Muscle of leg (tissue), 16 donors: ENCODE measurements around the gene ERCC1. TPM values are rescaled to one million over a fixed set of nuclear protein-coding genes. Genes with fewer than 3 reads are reported as not detected.

Experiments used
- DNase-seq: peaks from one replicate; pipeline ENCODE4 v3.0.0; 2013
- H3K27ac ChIP-seq: one replicate; pipeline ENCODE4 v1.5.1; 2013; ENCODE audit warnings: mild to moderate bottlenecking, low read length, control low read depth
- H3K27me3 ChIP-seq: one replicate; pipeline ENCODE4 v1.6.1; 2013; ENCODE audit warnings: low read length; ENCODE audit not compliant: control insufficient read depth, insufficient read depth
- H3K36me3 ChIP-seq: one replicate; pipeline ENCODE4 v1.6.1; 2013; ENCODE audit warnings: low read length; ENCODE audit not compliant: control insufficient read depth, insufficient read depth
- H3K4me1 ChIP-seq: one replicate; pipeline ENCODE4 v1.6.1; 2013; ENCODE audit warnings: low read length; ENCODE audit not compliant: control insufficient read depth, insufficient read depth
- H3K4me3 ChIP-seq: one replicate; pipeline ENCODE4 v1.5.1; 2013; ENCODE audit warnings: low read length, control low read depth
- H3K9me3 ChIP-seq: replicated peaks from 2 replicates; pipeline ENCODE4 v1.6.1; 2013; ENCODE audit warnings: low read depth, low read length; ENCODE audit not compliant: control insufficient read depth
- WGBS: methylation state at CpG from one replicate; pipeline ENCODE4 v1.1.5; 2013; ENCODE audit warnings: missing lambda C conversion rate; ENCODE audit not compliant: insufficient coverage; 5-methylcytosine and 5-hydroxymethylcytosine counted together
- long read RNA-seq, 11 donors: transcript quantifications; one replicate each; lab custom pipeline, GENCODE V29; 2026
- polyA plus RNA-seq, 8 donors: library from polyadenylated mRNA; unstranded; fragments of 120-200 nt; gene quantifications; one replicate each; pipeline versions ENCODE4 v1.2.1 to v1.2.3, GENCODE V29; 2013; ENCODE audit warnings: inconsistent platforms in 1 of 8, low replicate concordance in 1 of 8; ENCODE audit not compliant: insufficient read length in 8 of 8, insufficient read depth in 1 of 8
- total RNA-seq: library from RNA; stranded (reverse); fragments of 120-200 nt; gene quantifications from one replicate; pipeline ENCODE4 v1.2.4, GENCODE V29; 2013

ERCC1 gene
- total RNA-seq (98.8 TPM), polyA plus RNA-seq (100 to 1,000 TPM in 2 of 8 donors, 10 to 100 TPM in 6; 81.8 to 110 (median 88.0) TPM)
- long read RNA-seq, donor 1, transcript ERCC1-202 (10 exons, 3,828 nt), result major isoform, 8 of 19 reads
- long read RNA-seq, donor 1, partial matches to known transcripts, result 5 of 19 reads
- long read RNA-seq, donor 1, other reads (novel, unspliced or antisense), result 0 of 19 reads
- long read RNA-seq, donor 2, partial matches to known transcripts, result 0 of 6 reads
- long read RNA-seq, donor 2, other reads (novel, unspliced or antisense), result 0 of 6 reads
- long read RNA-seq, donor 3, transcript ERCC1-208 (10 exons, 1,453 nt), result minor isoform, 6 of 35 reads
- long read RNA-seq, donor 3, transcript ERCC1-202 (10 exons, 3,828 nt), result major isoform, 14 of 35 reads
- long read RNA-seq, donor 3, partial matches to known transcripts, result 12 of 35 reads
- long read RNA-seq, donor 3, other reads (novel, unspliced or antisense), result 0 of 35 reads
- long read RNA-seq, donor 4, transcript ERCC1-208 (10 exons, 1,453 nt), result minor isoform, 6 of 47 reads
- long read RNA-seq, donor 4, transcript ERCC1-202 (10 exons, 3,828 nt), result major isoform, 7 of 47 reads
- long read RNA-seq, donor 4, partial matches to known transcripts, result 26 of 47 reads
- long read RNA-seq, donor 4, other reads (novel, unspliced or antisense), result 6 of 47 reads
- long read RNA-seq, donor 5, transcript ERCC1-208 (10 exons, 1,453 nt), result minor isoform, 17 of 80 reads
- long read RNA-seq, donor 5, transcript ERCC1-203 (9 exons, 949 nt), result minor isoform, 5 of 80 reads
- long read RNA-seq, donor 5, transcript ERCC1-202 (10 exons, 3,828 nt), result major isoform, 19 of 80 reads
- long read RNA-seq, donor 5, partial matches to known transcripts, result 32 of 80 reads
- long read RNA-seq, donor 5, other reads (novel, unspliced or antisense), result 5 of 80 reads
- long read RNA-seq, donor 6, transcript ERCC1-208 (10 exons, 1,453 nt), result minor isoform, 12 of 50 reads
- long read RNA-seq, donor 6, transcript ERCC1-202 (10 exons, 3,828 nt), result major isoform, 17 of 50 reads
- long read RNA-seq, donor 6, partial matches to known transcripts, result 18 of 50 reads
- long read RNA-seq, donor 6, other reads (novel, unspliced or antisense), result 0 of 50 reads
- long read RNA-seq, donor 7, transcript ERCC1-202 (10 exons, 3,828 nt), result major isoform, 10 of 30 reads
- long read RNA-seq, donor 7, transcript ERCC1-208 (10 exons, 1,453 nt), result minor isoform, 6 of 30 reads
- long read RNA-seq, donor 7, partial matches to known transcripts, result 13 of 30 reads
- long read RNA-seq, donor 7, other reads (novel, unspliced or antisense), result 0 of 30 reads
- long read RNA-seq, donor 8, transcript ERCC1-202 (10 exons, 3,828 nt), result major isoform, 9 of 24 reads
- long read RNA-seq, donor 8, partial matches to known transcripts, result 5 of 24 reads
- long read RNA-seq, donor 8, other reads (novel, unspliced or antisense), result 0 of 24 reads
- long read RNA-seq, donor 9, transcript ERCC1-202 (10 exons, 3,828 nt), result major isoform, 9 of 19 reads
- long read RNA-seq, donor 9, partial matches to known transcripts, result 6 of 19 reads
- long read RNA-seq, donor 9, other reads (novel, unspliced or antisense), result 0 of 19 reads
- long read RNA-seq, donor 10, transcript ERCC1-202 (10 exons, 3,828 nt), result major isoform, 17 of 35 reads
- long read RNA-seq, donor 10, transcript ERCC1-208 (10 exons, 1,453 nt), result minor isoform, 14 of 35 reads
- long read RNA-seq, donor 10, partial matches to known transcripts, result 0 of 35 reads
- long read RNA-seq, donor 10, other reads (novel, unspliced or antisense), result 0 of 35 reads
- long read RNA-seq, donor 11, transcript ERCC1-202 (10 exons, 3,828 nt), result major isoform, 11 of 23 reads
- long read RNA-seq, donor 11, partial matches to known transcripts, result 5 of 23 reads
- long read RNA-seq, donor 11, other reads (novel, unspliced or antisense), result 0 of 23 reads

DNA sequence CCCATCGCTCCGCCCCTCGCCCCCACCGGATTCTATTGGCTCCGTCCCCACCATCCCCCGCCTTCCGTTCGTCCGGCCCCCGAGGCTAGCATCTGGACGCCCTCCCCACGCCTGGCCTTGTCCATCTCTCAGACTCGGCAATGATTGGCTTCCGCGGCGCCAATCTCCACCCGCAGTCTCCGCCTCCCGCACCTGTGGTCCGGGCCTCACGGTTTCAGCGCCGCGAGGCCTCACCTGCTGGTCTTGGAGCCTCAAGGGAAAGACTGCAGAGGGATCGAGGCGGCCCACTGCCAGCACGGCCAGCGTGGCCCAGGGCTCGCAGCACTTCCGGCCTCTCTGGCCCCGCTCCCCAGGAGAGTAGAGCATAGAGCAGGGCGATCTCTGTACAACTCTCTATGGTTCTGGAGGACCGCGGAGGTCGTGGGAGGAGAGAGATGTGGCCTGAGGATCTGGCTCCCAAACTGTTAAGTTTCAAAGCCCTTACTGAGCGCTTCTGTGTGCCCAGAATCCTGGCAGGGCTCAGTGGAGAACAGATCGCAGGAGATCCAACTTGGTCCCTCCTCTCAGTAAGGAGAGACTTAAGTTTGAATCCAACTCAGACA is at the start of gene ERCC1:
ERCC1 (minus strand) TSS at position 329 of the 602 bp plus-strand sequence. CDS start 543 bp downstream, outside the sequence.
- peak; percentile 96 for DNase-seq
- Histone ChIP-seq H3K27me3 (peaks cover 4% of the 10 kb centered on the region), H3K27ac (peak within 1 kb of the TSS; percentile 94), H3K9me3 (no peaks in the 10 kb centered on the region), H3K4me3 (peak within 1 kb of the TSS; percentile 91), H3K4me1 (peaks cover 44% of the 10 kb centered on the region), H3K36me3 (peaks cover 28% of the 10 kb centered on the region)
- WGBS, result 0% methylated on average over 36 of the region's 37 CpGs

GRCh38 chr19:45473367-45473681 is 49.6 kb upstream of the ERCC1 start:
- 11% methylated on average over 1 of the region's 5 CpGs for WGBS
- H3K4me3 ChIP-seq, result no peak overlapping the region
- DNase-seq, result no peak
- no peaks in the 10 kb centered on the region for H3K9me3 ChIP-seq
- H3K27ac ChIP-seq, result no peak overlapping the region
- peaks cover 14% of the 10 kb centered on the region for H3K36me3 ChIP-seq
- peaks cover 53% of the 10 kb centered on the region for H3K4me1 ChIP-seq
- peaks cover 72% of the 10 kb centered on the region for H3K27me3 ChIP-seq

- no peaks in the 10 kb centered on the region for H3K9me3 ChIP-seq
- H3K27ac ChIP-seq, result no peak overlapping the region
- 18% methylated on average over 29 of the region's 44 CpGs for WGBS
- H3K36me3 ChIP-seq, result peaks cover 14% of the 10 kb centered on the region
- no peak overlapping the region for H3K4me3 ChIP-seq
- H3K27me3 ChIP-seq, result peaks cover 72% of the 10 kb centered on the region
- peak; percentile 72 for DNase-seq
- H3K4me1 ChIP-seq, result peaks cover 51% of the 10 kb centered on the region
Observed at GRCh38 chr19:45472563-45473366, 49.0 kb upstream of the ERCC1 start.

DNA sequence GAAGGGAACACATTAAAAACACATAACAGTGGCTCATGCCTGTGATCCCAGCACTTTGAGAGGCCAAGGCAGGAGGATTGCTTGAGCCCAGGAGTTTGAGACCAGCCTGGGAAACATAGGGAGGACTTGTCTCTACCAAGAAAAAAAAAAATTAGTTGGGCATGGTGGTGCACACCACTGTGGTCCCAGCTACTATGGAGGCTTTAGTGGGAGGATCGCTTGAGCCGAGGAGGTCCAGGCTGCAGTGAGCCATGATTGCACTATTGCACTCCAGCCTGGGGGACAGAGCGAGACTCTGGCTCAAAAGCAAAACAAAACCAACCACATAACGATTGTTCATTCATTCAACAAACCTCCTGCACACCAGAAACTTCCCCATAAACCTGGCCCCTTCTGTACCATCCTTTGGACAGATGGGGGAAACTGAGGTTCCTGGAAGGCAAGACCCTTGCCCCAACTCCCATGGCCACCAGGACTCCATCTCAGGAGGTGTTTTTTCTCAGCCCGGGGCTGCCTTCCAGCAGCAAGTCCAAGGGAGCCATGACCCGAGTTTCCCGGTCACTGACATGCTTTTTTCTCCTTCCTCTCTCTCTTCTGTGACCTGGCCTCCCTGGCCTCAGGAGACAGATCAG is 48.3 kb upstream of the ERCC1 start:
- WGBS, result 70% methylated on average over 2 of the region's 7 CpGs
- H3K9me3 ChIP-seq, result no peaks in the 10 kb centered on the region
- DNase-seq, result no peak
- peaks cover 49% of the 10 kb centered on the region for H3K4me1 ChIP-seq
- H3K27me3 ChIP-seq, result peaks cover 70% of the 10 kb centered on the region
- peaks cover 14% of the 10 kb centered on the region for H3K36me3 ChIP-seq
- H3K27ac ChIP-seq, result no peak overlapping the region
- H3K4me3 ChIP-seq, result no peak overlapping the region

GRCh38 chr19:45471111-45471930 is 47.6 kb upstream of the ERCC1 start:
- Histone ChIP-seq H3K9me3 (no peaks in the 10 kb centered on the region), H3K4me1 (peaks cover 50% of the 10 kb centered on the region)
- WGBS, result 52% methylated on average over 3 of the region's 16 CpGs

GRCh38 chr19:45470762-45471081 is 47.0 kb upstream of the ERCC1 start:
- H3K4me1 ChIP-seq, result peaks cover 50% of the 10 kb centered on the region

More at GRCh38 chr19:45471111-45471930, 47.6 kb upstream of the ERCC1 start:
- Histone ChIP-seq H3K27me3 (peaks cover 66% of the 10 kb centered on the region), H3K4me3 (peak overlapping the region; percentile 99), H3K27ac (no peak overlapping the region), H3K36me3 (peaks cover 14% of the 10 kb centered on the region)
- DNase-seq, result peak; percentile 54

GRCh38 chr19:45469945-45470761 is 46.4 kb upstream of the ERCC1 start:
- Histone ChIP-seq H3K27me3 (peaks cover 58% of the 10 kb centered on the region), H3K27ac (peak overlapping the region; percentile 97), H3K4me1 (peaks cover 50% of the 10 kb centered on the region), H3K4me3 (peak overlapping the region; percentile 99), H3K9me3 (no peaks in the 10 kb centered on the region), H3K36me3 (peaks cover 14% of the 10 kb centered on the region)
- peak; percentile 72 for DNase-seq
- WGBS, result 77% methylated on average over 10 of the region's 33 CpGs

More at GRCh38 chr19:45470762-45471081, 47.0 kb upstream of the ERCC1 start:
- Histone ChIP-seq H3K36me3 (peaks cover 14% of the 10 kb centered on the region), H3K4me3 (peak overlapping the region; percentile 99), H3K27ac (no peak overlapping the region), H3K27me3 (peaks cover 62% of the 10 kb centered on the region), H3K9me3 (no peaks in the 10 kb centered on the region)
- no peak for DNase-seq
- 91% methylated on average over 13 of the region's 15 CpGs for WGBS
